Activated CD8-positive, alpha-beta memory T cell treated with anti-CD3 and anti-CD28 coated beads, Interleukin-2, amount 50 U/mL, for 1 hour (primary cell): Measurements from ENCODE around the gene DNAJC12.
"Not testable (repeated sequence)": the region's sequence is repeated elsewhere in the genome, so short reads cannot be mapped to it uniquely, and the experiment has no call there.

Experiments used
- DNase-seq: peaks from one replicate; pipeline ENCODE4 v3.0.0-alpha.2; 2020; ENCODE audit errors: extremely low read depth

The DNAJC12 gene

GRCh38 chr10:67837541-67838314, at the start of gene DNAJC12:
TSS of gene DNAJC12 (minus strand) at chr10:67838188. CDS start at chr10:67838011, 177 bp downstream.
- DNase-seq: no peak

GRCh38 chr10:67884842-67885670, 47.1 kb upstream of the DNAJC12 start:
- peak; percentile 26 for DNase-seq

- peak; percentile 84 for DNase-seq
These were observed 46.4 kb upstream of the DNAJC12 start, which contains the start of gene SIRT1 for GRCh38 chr10:67884313-67884841. TSS of gene SIRT1 (plus strand) at chr10:67884656. CDS start at chr10:67884722, 66 bp downstream.

DNA sequence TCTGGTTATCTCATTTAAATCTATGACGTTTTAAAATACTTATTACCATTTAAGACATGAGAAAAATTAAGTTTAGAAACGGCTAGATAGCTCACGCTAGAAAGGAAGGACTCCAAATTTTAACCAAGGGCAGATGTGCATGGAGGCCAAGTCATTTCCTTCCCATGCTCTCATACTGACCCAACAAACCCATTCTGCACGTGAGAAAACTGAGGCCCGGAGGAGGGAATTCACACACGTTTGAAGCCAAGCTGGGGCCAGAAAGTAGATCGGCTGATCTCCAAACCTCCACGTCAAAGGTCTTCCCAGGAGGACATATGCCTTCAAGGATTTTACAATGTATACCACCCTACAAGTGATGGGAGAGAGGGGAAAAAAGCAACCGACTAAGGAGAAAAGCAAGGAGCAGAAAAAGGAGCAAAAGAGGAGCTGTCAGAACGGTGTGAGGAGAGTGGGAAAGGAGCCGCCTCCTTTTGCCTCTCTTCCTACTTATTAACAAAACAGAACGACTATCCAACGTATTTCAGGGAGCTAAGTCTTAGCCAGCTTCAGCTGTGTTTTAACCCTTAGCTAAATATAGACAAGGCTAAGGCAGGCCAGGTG, 45.8 kb upstream of the DNAJC12 start:
- DNase-seq: no peak

DNA sequence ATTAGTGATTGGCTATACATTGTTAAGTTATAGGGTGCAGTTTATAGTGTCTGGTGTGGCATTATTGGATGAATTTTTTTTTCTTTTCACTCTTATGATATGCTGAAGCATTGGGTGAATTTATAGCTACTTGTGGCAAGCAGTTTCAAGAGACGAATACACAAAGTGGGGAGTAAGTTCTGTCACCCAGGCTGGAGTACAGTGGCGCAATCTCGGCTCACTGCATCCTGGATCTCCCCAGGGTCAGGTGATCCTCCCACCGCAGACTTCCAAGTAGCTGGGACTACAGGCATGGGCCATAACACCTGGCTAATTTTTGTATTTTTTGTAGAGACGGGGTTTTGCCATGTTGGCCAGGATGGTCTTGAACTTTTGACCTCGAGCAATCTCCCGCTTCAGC, 40.1 kb upstream of the DNAJC12 start:
- no peak for DNase-seq

- not testable (repeated sequence) for DNase-seq
These were observed 39.4 kb upstream of the DNAJC12 start for GRCh38 chr10:67877421-67877820.

- no peak for DNase-seq
These were observed 37.6 kb upstream of the DNAJC12 start for GRCh38 chr10:67875340-67876238.

DNA sequence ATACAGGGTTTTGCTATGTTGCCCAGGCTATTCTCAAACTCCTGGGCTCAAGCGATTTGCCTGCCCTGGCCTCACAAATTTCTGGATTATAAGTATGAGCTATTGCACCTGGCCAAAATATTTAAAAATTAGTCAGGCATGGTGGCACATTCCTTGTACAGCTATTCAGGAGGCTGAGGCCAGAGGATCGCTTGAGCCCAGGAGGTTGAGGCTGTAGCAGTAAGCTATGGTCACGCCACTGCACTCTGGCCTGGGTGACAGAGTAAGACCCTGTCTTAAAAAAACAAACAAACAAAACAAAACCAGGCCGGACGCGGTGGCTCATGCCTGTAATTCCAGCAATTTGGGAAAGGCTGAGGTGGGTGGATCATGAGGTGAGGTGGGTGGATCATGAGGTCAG, 32.0 kb upstream of the DNAJC12 start:
- no peak for DNase-seq

- no peak for DNase-seq
These were observed 30.1 kb upstream of the DNAJC12 start for GRCh38 chr10:67868132-67868531.

DNA sequence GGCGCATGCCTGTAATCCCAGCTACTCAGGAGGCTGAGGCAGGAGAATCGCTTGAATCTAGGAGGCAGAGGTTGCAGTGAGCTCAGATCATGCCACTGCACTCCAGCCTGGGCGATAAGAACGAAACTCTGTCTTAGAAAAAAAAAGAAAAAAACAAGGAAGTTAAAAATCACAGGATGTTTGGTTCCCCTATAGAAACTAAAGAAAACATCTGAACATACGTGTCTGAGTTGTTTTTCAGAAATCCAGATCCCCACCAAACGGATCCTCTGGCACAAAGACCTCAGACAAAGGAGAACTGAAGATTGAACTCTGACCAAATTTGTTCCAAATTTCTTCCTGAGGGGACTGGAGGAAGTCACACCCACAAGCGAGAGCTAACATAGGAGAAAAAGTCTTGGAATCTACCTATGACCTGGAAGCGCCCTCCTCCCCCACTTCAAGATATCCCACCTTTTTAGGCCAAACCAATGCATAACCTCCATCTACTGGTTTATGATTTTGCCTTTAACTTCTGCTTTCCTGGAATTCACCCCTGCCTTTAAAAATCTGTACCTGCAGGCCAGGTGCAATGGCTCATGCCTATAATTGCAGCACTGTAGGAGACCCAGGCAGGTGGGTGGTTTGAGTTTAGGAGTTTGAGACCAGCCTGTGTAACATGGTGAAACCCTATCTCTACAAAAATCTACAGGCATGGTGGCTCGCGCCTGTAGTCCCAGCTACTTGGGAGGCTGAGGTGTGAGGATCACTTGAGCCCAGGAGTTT, 26.8 kb upstream of the DNAJC12 start:
- no peak for DNase-seq

- no peak for DNase-seq
These were observed 25.1 kb upstream of the DNAJC12 start for GRCh38 chr10:67863094-67863493.

- no peak for DNase-seq
These were observed 23.9 kb upstream of the DNAJC12 start for GRCh38 chr10:67861750-67862432.

DNA sequence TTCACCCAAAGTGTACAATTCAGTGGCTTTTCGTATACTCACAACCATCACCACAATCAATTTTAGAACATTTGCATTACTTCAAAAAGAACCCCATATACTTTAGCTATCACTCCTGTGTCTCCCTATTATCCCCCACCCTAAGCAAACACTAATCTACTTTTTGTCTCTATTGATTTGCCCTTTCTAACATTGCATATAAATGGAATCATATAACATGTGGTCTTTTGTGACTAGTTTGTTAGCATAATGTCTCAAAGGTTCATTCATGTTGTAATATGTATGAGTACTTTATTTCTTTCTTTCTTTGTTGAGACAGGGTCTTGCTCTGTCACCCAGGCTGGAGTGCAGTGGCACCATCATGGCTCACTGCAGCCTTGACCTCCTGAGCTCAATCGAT, 21.0 kb upstream of the DNAJC12 start:
- no peak for DNase-seq

- no peak for DNase-seq
These were observed 15.5 kb upstream of the DNAJC12 start for GRCh38 chr10:67853512-67853911.

DNA sequence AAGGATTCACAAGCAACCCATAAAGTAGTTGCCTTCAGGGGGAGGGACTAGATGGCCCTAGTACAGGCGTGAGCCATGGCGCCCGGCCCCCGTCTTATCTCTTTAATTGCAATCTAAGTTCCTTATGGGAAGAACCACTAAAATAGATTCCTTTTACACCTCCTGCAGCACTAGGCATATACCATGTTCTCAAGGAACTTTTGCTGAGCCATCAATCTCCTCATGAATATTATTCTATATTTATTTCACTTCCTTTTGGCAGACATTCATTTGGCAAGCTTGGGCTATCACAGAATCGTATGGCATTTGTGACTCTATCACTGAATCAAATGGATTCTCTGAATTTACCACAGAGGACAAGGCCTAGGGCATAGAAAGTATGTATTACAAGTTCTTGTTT, 14.8 kb upstream of the DNAJC12 start:
- DNase-seq: no peak

GRCh38 chr10:67851186-67851585, 13.2 kb upstream of the DNAJC12 start:
- no peak for DNase-seq

- peak; percentile 68 for DNase-seq
These were observed 11.5 kb upstream of the DNAJC12 start for GRCh38 chr10:67849331-67850011.

DNA sequence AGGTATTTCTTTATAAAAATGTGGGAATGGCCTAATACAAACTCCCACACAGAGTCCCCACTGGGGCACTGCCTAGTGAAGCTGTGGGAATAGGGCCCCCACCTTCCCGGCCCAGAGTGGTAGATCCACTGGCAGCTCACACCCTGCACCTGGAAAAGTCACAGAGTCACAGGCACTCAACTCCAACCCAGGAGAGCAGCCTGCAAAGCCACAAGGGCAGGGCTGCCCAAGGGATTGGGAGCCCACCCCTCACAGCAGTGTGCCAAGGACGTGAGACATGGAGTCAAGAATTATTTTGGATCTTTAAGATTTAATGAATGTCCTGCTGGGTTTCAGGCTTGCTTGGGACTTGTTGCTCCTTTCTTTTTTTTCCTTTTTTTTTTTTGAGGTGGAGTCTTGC, 5.3 kb upstream of the DNAJC12 start:
- DNase-seq: no peak

DNA sequence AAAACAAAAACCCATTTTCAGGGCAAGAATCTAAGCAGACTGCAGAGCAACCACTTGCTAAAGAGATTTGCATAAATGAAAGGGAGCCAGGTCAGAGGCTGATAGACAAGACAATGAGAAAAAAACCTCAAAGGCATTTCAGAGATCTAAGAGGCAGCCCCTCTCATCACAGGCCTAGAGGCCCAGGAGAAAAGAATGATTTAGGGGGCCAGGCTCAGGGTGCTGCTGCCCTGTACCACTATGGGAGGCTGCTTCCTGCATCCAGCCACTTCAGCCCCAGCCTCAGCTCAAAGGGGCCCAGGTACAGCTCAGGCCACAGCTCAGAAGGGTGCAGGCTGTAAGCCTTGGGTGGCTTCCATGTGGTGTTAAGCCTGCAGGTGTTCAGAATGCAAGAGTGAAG, 3.7 kb upstream of the DNAJC12 start:
- no peak for DNase-seq
